GM19351 (cell line): ENCODE results near the gene CALN1.

Experiments
- ATAC-seq: cut with Tn5 transposase; IDR thresholded peaks from one replicate; pipeline ENCODE4 v1.9.1; 2021; ENCODE audit warnings: mild to moderate bottlenecking, moderate library complexity; ENCODE audit not compliant: unreplicated experiment

The CALN1 gene

GRCh38 chr7:72196176-72196575 is 216.0 kb downstream of the CALN1 start:
- ATAC-seq, result no peak

DNA sequence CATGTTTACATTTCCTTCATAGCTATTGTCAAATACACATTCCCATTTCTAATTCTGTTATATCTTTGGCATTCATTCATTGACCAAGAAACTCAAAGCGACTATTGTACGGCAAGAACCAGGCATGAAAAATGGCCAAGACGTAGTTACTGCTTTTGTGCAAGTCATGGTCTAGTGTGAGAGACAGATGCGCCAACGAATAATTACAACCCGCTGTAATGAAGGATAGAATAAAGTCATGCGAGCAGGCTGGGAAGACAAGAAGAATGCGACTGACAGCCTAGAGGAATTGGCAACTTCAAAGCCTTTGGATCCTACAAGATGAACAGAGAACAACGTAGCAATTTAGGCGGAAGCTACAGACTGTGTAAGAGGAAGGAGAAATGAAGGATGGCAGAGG is 221.2 kb downstream of the CALN1 start:
- no peak for ATAC-seq

GRCh38 chr7:72190146-72190545 is 222.0 kb downstream of the CALN1 start:
- no peak for ATAC-seq

- no peak for ATAC-seq
These were observed 225.0 kb downstream of the CALN1 start for GRCh38 chr7:72187179-72187578.

GRCh38 chr7:72183835-72184234 is 228.3 kb downstream of the CALN1 start:
- ATAC-seq, result no peak

DNA sequence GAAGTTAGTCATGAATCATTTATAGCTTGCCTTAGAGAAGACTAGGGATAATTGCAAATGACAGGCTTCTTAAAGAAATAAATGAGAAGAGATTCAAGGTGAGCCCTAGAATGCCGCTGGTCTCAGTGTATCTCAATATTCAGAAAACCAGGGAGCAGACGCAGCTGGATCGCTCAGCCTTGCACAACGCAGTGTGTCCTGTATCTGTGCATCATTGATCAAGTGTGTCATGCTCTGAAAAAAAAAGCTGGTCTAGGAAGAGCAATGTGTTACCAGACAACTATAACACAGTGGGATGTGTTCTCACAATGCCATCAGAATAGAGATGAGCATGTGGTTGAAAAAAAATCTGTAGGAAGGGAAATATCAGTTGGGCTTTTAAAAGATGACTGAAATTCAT is 230.1 kb downstream of the CALN1 start:
- no peak for ATAC-seq

DNA sequence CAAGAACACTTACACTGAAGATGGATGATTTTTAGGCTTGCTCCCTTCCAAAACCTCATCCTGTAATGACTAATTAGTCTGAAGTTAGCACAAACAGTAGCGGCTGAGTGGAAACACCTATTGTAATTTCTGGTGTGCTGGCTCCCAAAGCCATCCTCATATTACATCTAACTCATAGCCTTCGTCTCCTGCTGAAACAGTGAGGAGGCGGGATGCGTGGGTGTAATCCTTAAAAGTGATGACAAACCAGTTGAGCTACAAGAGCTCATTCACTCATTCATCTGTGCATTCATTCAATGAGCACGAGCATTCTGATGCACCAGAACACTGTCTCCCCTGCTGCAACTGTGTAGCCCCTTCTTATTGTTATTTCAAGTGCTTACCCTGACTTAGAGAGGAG is 235.3 kb downstream of the CALN1 start:
- ATAC-seq, result no peak

DNA sequence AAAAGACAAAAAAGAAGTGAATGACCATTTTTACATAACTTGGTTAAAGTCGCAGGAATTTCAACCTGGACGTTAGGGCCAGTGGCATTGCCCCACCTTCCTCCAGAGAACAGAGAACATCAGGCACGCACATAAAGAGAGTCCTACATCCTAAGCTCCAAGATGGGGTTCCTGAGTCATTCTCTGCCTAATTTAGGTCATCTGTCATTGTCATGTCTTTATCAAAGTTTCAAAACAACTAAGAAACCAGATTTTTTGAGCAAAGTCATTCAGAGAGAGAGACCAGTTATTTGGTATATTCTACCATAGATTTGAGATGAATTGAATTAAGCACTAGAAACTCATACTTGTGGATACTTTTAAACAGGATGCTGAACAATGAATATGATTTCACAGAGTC is 241.7 kb downstream of the CALN1 start:
- no peak for ATAC-seq

DNA sequence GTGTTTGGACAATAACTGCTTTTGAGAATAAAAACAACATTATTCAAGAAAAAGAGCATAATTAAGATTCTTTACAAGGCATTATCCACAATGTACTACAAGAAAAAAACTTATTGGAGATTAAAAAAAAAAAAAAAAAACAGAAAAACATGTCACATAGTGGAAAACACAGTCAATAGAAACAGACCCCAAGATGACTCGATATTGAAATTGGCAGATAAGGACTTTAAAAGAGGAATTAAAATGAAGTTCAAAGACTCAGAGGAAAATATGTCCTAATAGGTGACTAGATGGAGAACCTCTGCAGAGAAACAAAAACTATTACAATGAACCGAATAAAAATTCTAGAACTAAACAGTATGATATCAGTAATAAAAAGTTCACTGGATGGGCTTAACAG is 248.9 kb downstream of the CALN1 start:
- no peak for ATAC-seq

- no peak for ATAC-seq
These were observed 250.6 kb downstream of the CALN1 start for GRCh38 chr7:72161534-72161933.

GRCh38 chr7:72159911-72160310 is 252.2 kb downstream of the CALN1 start:
- no peak for ATAC-seq

- no peak for ATAC-seq
These were observed 255.5 kb downstream of the CALN1 start for GRCh38 chr7:72156671-72157070.

GRCh38 chr7:72153132-72153512 is 259.0 kb downstream of the CALN1 start:
- ATAC-seq, result no peak

- no peak for ATAC-seq
These were observed 259.7 kb downstream of the CALN1 start for GRCh38 chr7:72152161-72153131.

- no peak for ATAC-seq
These were observed 271.6 kb downstream of the CALN1 start for GRCh38 chr7:72140566-72140965.

DNA sequence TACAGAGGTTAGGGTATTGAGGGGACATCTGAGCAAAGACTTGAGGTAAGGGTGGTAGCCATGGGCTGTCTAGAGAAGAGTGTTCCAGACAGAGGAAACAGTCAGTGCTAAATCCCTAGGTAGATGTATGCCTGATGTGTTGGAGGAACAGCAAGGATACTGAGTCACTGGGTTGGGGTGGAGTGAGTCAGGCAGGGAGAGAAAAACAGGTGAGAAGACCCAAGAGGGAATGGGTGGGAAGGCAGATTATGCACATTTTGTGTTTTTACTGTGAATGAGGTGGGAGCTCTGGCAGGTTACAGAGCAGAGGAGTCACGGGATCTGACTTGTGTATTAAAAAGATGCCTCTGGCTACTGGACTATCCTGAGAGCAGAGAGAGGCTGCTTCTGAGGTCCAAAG is 285.0 kb downstream of the CALN1 start:
- no peak for ATAC-seq

DNA sequence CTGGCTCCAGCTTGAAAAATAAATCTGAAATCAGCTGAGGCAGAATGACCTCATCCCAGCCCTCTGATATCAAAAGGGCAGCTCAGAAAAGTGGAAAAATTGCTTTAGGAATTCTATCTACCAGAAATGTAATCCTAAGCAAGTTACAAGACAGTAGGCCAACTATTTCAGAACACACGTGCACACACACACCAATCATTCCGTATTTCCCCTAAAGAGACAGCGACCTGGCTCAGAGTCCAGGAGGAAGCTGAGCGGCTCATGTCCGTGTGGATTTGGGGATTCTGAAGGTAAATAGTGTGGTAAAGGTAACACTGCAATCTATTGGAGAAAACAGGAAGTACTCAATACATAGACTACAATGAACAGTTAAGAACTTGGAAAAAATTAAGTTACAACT is 288.2 kb downstream of the CALN1 start:
- no peak for ATAC-seq

GRCh38 chr7:72118366-72118765 is 293.8 kb downstream of the CALN1 start:
- ATAC-seq, result no peak

DNA sequence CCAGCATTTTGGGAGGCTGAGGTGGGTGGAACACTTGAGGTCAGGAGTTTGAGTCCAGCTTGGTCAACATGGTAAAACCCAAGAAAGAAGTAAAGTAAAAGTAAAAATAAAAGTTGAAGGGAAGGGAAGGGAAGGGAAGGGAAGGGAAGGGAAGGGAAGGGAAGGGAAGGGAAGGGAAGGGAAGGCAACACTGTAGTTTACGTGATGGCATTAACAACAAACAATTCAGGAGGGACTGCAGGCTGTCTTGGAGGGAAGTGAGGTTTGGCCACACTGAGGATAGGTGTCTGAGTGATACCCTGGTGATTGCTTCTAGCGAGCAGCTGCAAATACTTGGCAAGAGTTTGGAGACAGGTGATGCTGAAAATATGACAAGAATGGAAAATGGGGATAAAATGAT is 298.0 kb downstream of the CALN1 start:
- no peak for ATAC-seq

DNA sequence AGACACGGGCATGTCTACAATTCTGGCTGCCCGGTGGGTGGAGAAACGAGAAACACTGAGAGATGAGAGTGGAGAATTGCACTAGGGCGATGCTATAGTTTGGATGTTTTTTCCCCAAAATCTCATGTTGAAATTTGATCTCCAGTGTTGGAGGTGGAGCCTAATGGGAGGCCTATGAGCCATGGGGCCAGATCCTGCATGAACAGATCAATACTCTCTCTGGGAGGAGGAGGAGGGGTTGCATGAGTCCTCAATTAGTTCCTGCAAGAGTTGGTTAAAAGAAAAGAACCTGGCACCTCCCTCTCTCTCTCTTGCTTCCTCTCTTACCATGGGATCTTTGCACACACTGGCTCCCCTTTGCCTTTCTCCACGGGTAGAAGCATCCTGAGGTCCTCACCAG is 299.1 kb downstream of the CALN1 start:
- ATAC-seq, result no peak

DNA sequence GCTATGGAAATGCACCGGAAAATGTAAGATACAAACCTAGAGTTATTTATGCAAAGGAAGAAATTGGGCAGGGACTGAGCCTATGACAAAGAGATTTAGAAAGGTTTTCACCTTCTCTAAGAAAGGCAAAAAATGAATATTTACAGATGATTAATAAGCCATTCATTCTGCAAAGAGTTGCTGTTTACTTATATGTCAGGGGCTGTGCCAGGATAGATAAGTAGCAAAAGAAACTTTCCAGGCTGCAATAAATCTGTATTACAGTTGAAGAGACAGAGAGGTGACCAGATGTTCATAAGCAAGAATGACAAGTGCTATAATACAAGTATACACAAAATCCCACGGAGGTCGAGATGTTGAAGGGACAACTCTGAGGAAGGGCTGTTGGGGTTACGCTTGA is 299.6 kb downstream of the CALN1 start:
- no peak for ATAC-seq

DNA sequence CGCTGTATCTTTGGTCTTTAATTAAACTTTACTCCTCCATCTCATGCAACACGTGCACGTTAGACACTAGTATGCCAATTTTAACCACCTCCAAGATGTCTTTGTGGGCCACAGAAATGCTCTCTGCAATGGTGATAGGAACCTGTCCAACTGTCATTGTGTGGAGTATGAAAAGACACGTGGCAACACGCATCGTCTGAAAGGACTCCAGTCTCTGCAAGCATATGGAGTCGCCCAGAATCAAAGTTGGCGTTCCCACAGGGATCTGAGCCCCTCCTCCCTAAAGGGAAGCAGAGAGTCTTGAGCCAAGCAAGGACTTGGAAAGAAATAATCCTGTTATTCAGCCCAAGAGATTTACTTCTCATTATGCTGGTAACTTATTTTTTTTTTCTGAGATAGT is 301.1 kb downstream of the CALN1 start:
- no peak for ATAC-seq

- no peak for ATAC-seq
These were observed 302.6 kb downstream of the CALN1 start for GRCh38 chr7:72109566-72109965.
